ENCODE results near the gene ZNF74.

The ZNF74 gene

GRCh38 chr22:20436307-20436767 is 42.4 kb downstream of the ZNF74 start:
- no peak for TF ChIP-seq POLR2A (IDR thresholded peaks at IDR 0.05; ENCODE audit: extremely low read depth, insufficient read length)
- TF ChIP-seq MAX (IDR thresholded peaks at IDR 0.05; ENCODE audit: low read depth, low read length): no peak
- TF ChIP-seq CTCF (IDR thresholded peaks at IDR 0.05; ENCODE audit: low read depth, low read length): no peak
- no peak for TF ChIP-seq MYC (IDR thresholded peaks at IDR 0.05; ENCODE audit: low read depth, low read length)
- DNase-seq (ENCODE audit: low read depth): no peak
- H3K4me3 ChIP-seq (ENCODE audit: low read depth, low read length): no peak overlapping the region

GRCh38 chr22:20436768-20437612 is 43.0 kb downstream of the ZNF74 start:
- no peak overlapping the region for H3K4me3 ChIP-seq (ENCODE audit: low read depth, low read length)
- no peak for TF ChIP-seq MAX (IDR thresholded peaks at IDR 0.05; ENCODE audit: low read depth, low read length)
- TF ChIP-seq MYC (IDR thresholded peaks at IDR 0.05; ENCODE audit: low read depth, low read length): no peak
- TF ChIP-seq CTCF (IDR thresholded peaks at IDR 0.05; ENCODE audit: low read depth, low read length): no peak
- no peak for TF ChIP-seq POLR2A (IDR thresholded peaks at IDR 0.05; ENCODE audit: extremely low read depth, insufficient read length)
- DNase-seq (ENCODE audit: low read depth): no peak

GRCh38 chr22:20437613-20438426 is 43.9 kb downstream of the ZNF74 start, which contains the start of gene SCARF2:
Gene SCARF2 (minus strand): TSS chr22:20437825. CDS start chr22:20437754, 71 bp downstream.
- no peak for DNase-seq (ENCODE audit: low read depth)
- no peak within 1 kb of the TSS for H3K4me3 ChIP-seq (ENCODE audit: low read depth, low read length)
- TF ChIP-seq MYC (IDR thresholded peaks at IDR 0.05; ENCODE audit: low read depth, low read length): no peak
- no peak for TF ChIP-seq MAX (IDR thresholded peaks at IDR 0.05; ENCODE audit: low read depth, low read length)
- no peak for TF ChIP-seq POLR2A (IDR thresholded peaks at IDR 0.05; ENCODE audit: extremely low read depth, insufficient read length)
- TF ChIP-seq CTCF (IDR thresholded peaks at IDR 0.05; ENCODE audit: low read depth, low read length): no peak

GRCh38 chr22:20438427-20438677 is 44.4 kb downstream of the ZNF74 start:
- H3K4me3 ChIP-seq (ENCODE audit: low read depth, low read length): no peak overlapping the region
- no peak for DNase-seq (ENCODE audit: low read depth)
- TF ChIP-seq CTCF (IDR thresholded peaks at IDR 0.05; ENCODE audit: low read depth, low read length) (no peak), MYC (IDR thresholded peaks at IDR 0.05; ENCODE audit: low read depth, low read length) (no peak), MAX (IDR thresholded peaks at IDR 0.05; ENCODE audit: low read depth, low read length) (no peak), POLR2A (IDR thresholded peaks at IDR 0.05; ENCODE audit: extremely low read depth, insufficient read length) (no peak)

GRCh38 chr22:20438678-20439492 is 44.9 kb downstream of the ZNF74 start:
- TF ChIP-seq CTCF (IDR thresholded peaks at IDR 0.05; ENCODE audit: low read depth, low read length) (peak; percentile 6), POLR2A (IDR thresholded peaks at IDR 0.05; ENCODE audit: extremely low read depth, insufficient read length) (no peak)
- H3K4me3 ChIP-seq (ENCODE audit: low read depth, low read length): no peak overlapping the region
- no peak for DNase-seq (ENCODE audit: low read depth)
